Activated CD4-positive, alpha-beta T cell treated with anti-CD3 and anti-CD28 coated beads, Interleukin-2, amount 50 U/mL, for 16 hours (primary cell): ENCODE measurements around the gene EEF1B2.
"Not testable (repeated sequence)": the region's sequence is repeated elsewhere in the genome, so short reads cannot be mapped to it uniquely, and the experiment has no call there.

ENCODE experiments used
- DNase-seq: peaks from one replicate; pipeline ENCODE4 v3.0.0-alpha.2; 2020

EEF1B2 gene

DNA sequence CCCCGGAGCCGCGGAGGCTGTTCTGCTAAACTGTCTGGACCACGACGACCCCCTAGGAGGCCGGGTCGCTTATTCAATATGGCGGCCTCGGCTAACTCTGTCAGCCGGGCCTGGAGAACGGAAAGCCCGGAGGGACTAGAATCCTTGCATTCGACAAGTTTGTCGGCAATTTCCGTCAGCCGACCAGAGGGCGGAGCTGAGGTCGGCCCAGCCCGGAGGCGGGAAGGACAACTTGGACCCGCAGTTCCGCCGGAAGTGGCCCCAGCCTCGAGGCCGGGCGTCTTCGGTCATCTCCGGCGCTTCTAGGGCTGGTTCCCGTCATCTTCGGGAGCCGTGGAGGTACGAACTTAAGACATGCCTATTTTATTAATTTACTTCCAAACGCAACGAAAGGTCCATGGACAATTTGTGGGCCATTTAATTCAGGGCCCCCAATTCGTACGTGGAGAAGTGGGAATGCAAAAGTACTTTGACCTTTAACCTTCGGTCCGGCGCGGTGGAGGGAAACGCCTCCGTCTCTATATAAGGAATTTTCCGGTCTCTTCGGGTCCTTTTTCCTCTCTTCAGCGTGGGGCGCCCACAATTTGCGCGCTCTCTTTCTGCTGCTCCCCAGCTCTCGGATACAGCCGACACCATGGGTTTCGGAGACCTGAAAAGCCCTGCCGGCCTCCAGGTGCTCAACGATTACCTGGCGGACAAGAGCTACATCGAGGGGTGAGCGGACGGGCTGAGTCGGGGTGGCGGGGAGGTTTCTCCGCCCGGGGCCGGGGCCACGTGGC is at the start of gene EEF1B2, which contains the start of gene NDUFS1:
Gene EEF1B2, plus strand, starts transcription at position 550 of the 779 bp plus-strand sequence. Its CDS starts 85 bp downstream, at position 635.
Gene NDUFS1, minus strand, starts transcription at position 99 of the 779 bp plus-strand sequence. CDS start 5,766 bp downstream, outside the sequence.
- peak; percentile 98 for DNase-seq

DNA sequence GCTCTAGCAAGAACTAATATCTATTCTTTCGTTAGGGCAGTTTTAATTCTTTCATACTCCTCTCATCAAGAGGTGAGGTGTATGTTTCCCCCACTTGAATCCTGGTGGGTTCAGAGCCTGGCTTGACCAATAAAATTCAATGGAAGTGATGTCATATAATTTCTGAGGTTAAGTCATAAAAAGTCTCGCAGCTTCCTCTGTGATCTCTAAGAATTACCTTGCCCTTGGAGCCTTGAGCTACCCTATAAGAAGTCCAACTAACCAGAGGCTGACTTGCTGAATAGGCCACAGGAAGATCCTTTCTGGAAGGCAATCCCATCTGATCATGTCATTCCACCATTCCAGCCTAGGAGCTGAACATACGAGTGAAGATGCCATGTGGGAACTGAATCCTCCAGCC is 47.6 kb upstream of the EEF1B2 start:
- DNase-seq: no peak

DNA sequence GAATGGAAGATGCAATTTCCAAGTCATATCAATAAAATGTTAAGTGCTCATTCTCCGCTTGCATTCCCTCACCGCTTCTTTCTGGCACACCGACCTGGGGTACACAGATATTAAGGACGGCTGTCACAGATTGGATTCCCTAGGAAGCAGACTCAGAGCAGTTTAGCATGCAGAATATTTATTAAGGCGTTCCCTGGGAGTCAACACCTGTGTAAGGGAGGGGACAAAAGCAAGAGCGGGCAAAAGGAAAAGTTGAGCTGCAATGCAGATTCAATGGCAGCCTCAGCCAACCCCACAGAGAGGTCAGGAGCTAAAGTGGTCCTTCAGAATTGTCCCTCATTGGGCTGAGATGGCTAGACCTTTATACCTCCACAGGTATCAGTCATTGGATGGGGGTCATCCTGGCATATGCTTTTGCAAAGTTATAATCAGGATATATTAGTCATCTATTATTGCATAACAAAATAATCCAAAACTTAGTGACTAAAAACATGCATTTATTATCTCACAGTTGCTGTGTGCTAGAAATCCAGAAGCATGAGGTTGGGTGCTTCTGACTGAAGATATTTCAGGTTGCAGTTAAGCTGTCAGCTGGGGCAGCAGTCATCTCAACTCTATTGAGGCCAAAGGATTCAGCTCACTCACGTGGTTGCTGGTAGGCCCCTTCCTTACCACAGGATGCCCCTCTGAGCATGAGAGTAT is 46.7 kb upstream of the EEF1B2 start:
- DNase-seq: no peak

DNA sequence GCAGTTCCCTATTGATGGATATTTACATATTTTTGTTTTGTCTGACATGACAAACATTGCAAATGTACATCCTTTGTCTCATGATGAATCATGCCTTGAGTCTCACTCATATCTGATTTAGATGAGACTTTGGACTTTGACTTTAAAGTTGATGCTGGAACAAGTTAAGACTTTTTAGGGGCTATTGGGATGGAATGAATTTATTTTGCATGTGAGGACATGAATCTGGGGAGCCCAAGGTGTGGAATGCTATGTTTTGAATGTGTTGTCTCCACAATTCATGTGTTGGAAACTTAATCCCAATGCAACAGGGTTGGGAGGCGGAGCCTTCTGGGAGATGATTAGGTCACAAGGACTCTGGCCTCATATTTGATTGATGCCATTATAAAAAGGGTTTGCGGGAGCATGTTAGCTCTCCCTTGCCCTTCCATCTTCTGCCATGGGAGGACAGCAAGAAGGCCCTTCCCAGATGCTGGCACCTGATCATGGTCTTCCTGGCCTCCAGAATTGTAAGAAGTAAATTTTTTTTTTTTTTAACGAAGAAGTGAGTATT is 44.6 kb upstream of the EEF1B2 start:
- DNase-seq: no peak

DNA sequence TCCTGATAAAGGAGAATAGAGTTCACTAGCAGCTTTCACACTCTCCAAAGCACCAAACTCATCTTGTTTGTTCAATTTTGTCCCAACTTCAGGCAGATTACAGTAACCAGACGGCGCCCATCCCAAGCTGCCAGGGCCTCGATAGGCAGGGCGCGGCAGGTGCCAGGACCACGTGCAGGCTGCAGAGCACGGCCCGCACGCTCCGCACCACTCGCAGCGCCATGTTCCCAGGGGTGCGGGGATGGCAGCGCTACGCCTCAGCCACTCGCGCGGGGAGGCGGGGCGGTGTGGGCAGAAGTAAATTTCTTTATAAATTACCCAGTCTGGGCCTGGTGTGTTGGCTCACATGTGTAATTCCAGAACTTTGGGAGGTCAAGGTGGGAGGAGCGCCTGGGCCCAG is 43.4 kb upstream of the EEF1B2 start:
- DNase-seq: no peak

DNA sequence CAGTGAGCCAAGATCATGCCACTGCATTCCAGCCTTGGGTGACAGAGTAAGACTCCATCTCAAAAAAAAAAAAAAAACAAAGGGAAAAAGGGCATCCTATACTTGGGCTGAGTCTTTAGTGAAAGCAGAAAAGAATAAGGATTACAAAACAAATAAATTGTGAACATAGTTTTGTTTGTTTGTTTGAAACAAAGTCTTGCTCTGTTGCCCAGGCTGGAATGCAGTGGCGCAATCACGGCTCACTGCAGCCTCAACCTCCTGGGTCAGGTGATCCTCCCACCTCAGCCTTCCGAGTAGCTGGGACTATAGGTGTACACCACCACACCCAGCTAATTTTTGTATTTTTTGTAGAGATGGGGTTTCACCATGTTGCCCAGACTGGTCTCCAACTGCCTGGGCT is 37.1 kb upstream of the EEF1B2 start:
- not testable (repeated sequence) for DNase-seq

DNA sequence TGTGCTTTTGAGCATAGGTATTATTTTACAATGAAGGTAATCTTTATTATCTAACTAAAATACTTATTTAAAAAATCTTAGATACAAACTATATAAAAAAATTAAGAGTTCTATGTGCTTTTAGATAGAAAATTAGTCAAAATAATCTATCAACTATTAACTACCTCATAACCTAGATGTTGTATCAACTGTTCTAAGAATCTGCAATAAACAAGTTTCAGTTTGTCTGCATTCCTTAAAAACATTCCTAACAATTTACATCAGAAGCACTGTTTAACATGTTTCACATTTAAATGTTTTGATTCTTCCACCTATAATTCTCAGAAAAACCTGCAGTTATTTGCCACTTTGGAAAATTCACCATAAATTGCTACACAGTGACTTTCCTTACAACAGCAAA is 33.8 kb upstream of the EEF1B2 start:
- DNase-seq: no peak

DNA sequence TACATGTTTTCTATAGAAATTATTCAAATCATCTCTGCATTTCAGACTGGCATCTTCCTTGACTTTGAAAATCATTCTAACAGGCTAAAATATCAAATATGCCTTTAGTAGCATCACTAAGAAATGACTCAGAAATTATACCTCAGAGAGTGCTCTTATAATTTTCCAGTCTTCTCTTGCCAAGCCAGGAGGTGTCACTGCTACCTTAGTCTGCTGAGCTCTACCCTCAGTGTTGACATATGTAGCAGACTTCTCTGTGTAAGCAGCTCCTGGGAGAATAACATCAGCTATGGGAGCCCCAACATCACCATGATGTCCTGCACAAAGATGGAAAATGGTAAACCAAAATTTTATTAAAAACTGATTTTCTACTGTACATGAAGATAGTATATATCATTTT is 32.0 kb upstream of the EEF1B2 start:
- no peak for DNase-seq

DNA sequence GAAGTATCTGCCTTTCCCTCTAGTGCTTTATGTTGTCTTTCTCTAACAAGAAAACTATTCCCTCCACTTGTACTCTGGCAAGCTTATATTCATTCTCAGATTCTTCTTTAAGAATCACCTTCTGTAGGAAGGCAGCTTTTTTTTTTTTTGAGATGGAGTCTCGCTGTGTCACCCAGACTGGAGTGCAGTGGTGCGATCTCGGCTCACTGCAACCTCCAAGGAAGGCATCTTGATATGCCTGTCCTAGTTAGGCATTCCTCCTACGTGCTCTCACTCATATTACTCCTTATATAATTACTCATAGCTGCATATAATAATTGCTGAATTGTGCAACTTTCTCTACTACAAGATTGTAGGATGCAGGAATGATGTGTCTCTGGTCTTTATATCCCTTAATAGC is 16.2 kb upstream of the EEF1B2 start:
- no peak for DNase-seq

DNA sequence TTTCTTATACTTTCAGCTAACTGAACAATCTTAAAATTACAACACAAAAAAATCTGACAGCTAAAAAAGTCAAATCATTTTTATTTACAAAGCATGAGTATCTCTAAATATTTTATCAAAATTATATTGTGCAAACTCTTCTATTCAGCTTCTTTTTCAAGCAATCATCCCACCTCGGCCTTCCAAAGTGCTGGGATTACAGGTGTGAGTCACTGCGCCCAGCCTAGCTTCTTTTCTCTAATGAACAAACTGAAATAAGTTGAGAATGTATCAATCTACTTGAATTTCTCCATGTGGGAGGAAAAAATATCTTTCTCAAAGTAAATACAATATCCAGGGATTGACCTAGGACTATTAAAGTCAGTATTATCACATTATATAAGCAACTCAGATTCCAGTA is 15.3 kb upstream of the EEF1B2 start:
- no peak for DNase-seq

DNA sequence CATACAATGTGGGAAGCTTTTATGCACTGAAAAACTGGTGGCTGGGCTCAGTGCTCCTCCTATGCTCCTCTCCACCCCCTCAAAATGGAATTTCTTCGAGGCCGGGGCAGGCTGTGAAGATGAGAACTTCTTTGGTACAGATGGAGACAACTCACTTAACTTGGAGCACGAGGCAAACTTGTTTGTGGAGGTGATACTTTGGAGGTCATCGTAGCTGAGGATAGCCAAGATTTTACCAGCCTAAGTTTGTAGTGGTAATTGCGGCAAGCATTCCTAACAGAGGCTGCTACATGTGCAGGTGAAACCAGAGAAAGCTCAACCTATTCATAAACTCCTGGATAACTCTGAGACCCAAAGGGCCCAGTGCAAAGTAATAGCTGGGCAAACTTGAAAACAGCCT is 14.0 kb upstream of the EEF1B2 start:
- no peak for DNase-seq

DNA sequence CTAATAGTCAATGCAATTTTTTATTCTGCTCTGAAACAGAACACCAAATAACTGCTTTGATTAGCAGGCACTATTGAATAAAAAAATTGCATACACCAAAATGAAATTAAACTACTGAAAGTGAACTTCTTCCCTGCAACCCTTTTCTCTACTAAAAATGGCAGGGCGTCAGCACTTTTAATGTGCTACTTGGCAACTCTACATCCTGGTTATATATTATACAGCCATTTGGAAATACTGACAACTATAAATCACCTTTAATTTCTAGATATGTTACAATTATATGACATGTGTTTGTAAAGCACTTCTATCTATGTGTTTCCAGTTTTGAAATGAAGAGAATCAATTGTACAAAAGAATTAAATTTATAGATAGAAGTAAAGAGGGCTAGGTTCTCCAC is 10.4 kb upstream of the EEF1B2 start:
- no peak for DNase-seq

DNA sequence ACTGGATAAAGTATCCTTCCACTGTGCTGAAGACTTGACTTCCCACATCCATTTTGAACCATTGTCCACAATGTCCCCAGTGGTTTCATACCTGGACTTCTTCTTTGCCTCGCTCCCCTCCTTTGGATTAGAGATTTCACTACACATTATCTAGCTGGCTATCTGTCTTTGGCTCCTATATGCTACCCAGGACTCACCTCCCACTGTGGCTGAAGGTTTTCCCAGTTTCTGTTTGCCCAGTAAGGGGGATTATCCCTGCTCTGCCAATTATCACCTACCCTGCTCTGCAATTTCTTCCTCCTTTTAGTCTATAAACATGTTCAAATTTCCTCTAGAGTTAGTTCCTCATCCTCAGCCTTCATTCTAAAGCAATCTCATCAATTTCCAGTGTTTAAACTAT is 9.5 kb upstream of the EEF1B2 start:
- no peak for DNase-seq

DNA sequence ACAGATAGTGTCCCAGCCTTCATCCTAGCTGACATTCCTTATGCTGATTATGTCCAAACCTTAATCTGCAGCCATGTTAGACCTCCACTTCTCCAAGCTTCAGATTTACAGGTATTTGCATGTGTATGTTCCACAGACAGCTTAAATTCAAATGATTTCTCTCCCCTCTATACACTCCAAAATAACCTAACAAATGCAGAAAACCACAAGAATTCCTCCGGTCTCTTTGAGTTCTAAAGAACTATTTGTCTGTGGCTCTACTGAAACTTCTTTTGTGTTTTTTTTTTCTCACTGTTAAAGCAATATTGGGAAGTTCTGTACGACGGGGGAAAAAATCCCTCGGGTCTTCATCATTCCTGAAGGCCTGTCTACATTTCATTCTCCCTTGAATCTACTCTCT is 9.1 kb upstream of the EEF1B2 start:
- DNase-seq: no peak

DNA sequence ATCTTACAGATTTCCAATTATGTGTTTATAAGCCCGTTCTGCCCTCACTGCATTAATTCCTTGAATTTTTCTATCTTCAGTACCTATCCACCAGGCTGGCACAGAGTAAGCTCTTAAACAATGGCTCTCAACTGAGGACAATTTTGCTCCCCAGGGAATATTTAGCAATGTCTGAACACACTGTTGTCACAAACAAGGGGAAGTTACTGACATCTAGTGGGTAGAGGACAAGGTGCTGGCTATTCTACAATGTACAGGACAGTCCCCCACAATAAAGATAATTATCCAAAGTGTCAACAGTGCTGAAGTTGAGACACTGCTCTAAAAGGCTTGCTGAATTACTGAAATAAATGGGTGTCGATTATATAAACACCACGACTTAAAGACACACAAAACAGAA is 5.5 kb upstream of the EEF1B2 start:
- no peak for DNase-seq

DNA sequence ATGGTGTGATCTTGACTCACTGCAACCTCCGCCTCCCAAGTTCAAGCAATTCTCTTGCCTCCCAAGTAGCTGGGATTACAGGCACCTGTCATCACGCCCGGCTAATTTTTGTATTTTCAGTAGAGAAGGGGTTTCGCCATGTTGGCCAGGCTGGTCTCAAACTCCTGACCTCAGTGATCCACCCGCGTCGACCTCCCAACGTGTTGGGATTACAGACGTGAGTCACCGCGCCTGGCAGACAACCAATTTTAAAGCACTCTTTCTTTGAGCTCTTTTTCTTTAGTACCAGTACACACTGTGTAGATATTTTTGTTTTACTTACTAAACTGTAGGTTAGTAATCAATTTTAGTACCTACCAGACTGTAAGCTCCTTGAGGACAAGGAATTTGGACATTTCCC is 2.7 kb upstream of the EEF1B2 start:
- DNase-seq: not testable (repeated sequence)

DNA sequence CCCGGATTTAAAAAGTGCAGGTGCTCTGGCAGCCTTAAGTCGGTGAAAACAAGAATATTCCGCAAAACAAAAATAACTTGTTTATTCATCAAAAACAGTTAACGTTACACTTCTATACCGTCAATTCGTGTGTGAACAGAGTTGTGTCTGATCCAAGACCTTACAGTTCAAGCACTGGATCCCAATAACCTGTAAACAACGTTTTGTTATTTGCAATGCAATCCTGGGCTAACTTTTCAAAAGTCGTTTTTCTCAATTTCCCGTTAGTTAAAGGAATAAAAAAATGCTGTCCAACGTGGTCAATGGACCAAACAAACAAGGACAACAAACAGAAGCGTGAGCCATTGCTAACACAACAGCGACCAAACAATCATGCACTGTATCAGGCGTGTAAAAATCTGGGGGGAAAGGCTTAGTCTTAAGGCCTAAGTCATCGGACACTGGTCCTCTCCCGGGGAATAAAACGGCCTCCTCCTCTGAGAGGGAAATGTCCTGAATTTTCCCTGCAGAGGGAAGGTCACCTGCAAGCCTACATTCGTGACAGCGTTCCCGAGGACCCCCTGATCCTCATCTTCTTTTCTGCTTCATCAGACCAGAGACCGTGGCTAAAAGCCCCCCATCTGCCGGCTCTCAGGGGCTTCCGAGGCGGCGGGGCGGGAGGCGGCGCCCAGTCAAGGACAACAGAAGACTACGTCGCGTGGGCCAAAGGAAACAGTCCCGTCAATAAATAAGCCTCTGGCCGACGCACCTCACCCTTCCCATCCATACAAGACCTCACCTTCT is 941 bp upstream of the EEF1B2 start:
- no peak for DNase-seq

DNA sequence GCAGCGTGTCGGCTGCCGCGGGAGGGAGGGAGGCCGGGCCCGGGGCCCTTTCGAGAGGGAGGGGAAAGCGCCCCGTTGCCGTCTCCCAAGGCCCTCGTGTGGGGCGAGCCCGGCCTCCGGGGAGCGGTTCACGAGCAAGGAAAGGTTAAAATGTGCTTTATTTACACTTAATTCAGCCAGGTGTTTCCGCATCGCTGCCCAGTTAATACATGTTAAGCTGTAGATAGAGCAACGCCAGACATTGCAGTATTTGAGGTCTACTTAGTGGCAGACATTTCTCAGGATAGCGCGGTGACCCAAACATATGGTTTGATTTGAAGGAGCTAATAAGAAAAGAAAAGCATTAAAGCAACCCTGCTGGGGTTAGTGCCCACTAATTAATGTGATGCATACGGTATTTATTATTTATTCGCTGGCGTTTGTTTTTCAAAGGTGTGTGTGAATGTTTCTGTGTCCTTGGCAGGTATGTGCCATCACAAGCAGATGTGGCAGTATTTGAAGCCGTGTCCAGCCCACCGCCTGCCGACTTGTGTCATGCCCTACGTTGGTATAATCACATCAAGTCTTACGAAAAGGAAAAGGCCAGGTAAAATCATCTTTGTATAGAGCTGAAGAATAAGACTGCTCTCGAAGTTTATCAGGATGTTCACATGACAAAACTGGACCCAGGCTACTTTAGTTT is 571 bp downstream of the EEF1B2 start:
- no peak for DNase-seq

DNA sequence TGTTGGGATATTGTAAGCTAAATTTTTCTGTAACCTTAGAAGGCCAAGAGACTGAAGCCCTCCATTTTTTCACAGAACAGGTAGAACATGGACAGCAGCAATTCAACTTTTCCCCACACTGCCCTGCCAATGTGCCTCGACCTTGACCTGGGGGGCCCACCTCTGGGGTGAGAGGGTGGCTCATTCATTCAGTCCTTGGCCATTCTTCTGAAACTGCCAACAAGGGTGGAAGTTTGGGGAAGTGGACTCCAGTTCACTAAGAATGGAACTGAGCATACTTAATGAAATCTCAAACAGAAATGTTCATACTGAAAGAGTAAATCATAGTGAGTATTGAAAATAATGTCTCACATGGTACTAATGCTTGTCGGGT is 1.1 kb downstream of the EEF1B2 start:
- DNase-seq: no peak

DNA sequence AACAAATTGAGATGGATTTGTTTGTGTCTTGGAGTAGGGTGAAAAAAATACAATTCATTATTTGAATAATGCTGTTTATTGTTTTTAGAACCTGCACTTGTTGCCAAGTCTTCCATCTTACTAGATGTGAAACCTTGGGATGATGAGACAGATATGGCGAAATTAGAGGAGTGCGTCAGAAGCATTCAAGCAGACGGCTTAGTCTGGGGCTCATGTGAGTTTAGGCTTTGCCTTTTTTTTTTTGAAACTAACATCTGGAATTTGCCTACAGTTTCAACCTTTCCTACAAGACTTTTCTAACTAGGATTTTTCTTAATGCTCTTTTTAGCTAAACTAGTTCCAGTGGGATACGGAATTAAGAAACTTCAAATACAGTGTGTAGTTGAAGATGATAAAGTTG is 2.7 kb downstream of the EEF1B2 start:
- DNase-seq: not testable (repeated sequence)

DNA sequence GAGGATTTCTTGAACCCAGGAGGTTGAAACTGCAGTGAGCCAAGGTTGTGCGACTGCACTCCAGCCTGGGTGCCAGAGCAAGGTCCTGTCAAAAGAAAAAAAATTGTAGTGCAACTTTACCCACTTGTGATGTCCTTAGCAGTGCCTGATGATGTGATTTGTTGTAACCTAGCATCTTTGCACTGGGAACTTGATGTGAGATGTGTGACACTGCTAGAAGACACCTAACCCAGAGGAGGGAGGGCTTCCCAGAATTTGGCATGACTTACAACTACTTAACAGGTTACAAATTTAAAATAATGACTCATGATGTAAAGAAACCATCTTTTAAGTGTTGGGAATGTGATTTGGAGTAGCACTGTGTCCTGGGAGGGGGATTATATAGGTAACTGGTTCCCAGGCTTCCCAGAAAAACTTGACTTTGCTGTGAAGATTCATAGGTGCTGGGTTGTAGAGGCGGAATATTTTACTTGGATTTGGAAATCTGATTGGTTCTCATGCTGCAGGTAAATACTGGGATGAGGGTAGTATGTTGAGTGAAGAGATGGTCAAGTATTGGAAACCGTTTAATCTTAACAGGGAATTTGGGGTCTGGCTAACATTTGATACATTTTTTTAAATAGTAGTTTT is 3.7 kb downstream of the EEF1B2 start:
- no peak for DNase-seq

DNA sequence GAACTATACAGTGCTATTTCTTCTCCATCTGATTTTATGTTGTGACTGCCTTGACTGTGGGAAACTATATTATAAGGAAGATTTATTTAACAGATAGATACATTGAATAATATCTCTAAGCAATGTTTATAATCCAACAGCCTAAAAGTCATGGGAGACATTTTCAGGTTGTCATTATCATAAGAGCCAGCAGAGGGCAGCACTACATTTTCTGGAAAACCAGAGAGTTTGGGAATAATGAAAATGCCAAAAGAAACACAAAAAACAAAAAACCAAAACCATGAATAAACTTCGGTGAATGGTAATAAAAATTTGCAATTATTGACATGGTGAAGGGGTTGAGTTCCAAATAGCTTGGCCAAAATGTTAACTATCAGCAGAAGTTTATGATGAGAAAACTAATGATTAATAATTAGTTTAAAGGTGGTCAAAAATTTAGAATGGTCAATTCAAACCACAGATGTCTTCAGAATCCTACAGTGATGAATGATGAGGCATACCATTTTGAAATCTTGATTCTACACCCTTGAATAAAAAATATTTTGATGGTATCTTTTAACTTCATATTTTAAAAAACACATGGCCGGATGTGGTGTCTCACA is 4.7 kb downstream of the EEF1B2 start:
- no peak for DNase-seq
